IMR-90 (cell line): Measurements from ENCODE around the gene TIMM44.

ENCODE experiments used
- BHLHE40 ChIP-seq: fragments of 150-350 bp; IDR thresholded peaks from 2 replicates; pipeline ENCODE4 v1.6.1; 2016; ENCODE audit warnings: mild to moderate bottlenecking, low read depth, low read length
- CEBPB ChIP-seq: IDR thresholded peaks from 2 replicates; pipeline ENCODE4 v1.6.1; 2012; ENCODE audit warnings: low read depth, low read length, improper control_type of control experiment
- CHD1 ChIP-seq: IDR thresholded peaks from 2 replicates; pipeline ENCODE4 v1.6.1; 2012; ENCODE audit warnings: low read depth, low read length, improper control_type of control experiment
- FOS ChIP-seq: fragments of 150-350 bp; IDR thresholded peaks from 2 replicates; pipeline ENCODE4 v1.6.1; 2016; ENCODE audit warnings: low read depth, low read length
- MXI1 ChIP-seq: IDR thresholded peaks from 2 replicates; pipeline ENCODE4 v1.6.1; 2012; ENCODE audit warnings: low read depth, mild to moderate bottlenecking, low read length, moderate library complexity, borderline replicate concordance
- NFE2L2 ChIP-seq: fragments of 150-350 bp; IDR thresholded peaks from 2 replicates; pipeline ENCODE4 v1.6.1; 2016; ENCODE audit warnings: low read depth, mild to moderate bottlenecking, low read length
- POLR2A ChIP-seq: IDR thresholded peaks from 2 replicates; pipeline ENCODE4 v1.6.1; 2012; ENCODE audit warnings: mild to moderate bottlenecking, low read depth, low read length
- RAD21 ChIP-seq: IDR thresholded peaks from 2 replicates; pipeline ENCODE4 v1.6.1; 2012; ENCODE audit warnings: low read length, improper control_type of control experiment
- RCOR1 ChIP-seq: IDR thresholded peaks from 2 replicates; pipeline ENCODE4 v1.6.1; 2012; ENCODE audit warnings: mild to moderate bottlenecking, low read length, improper control_type of control experiment; ENCODE audit not compliant: insufficient replicate concordance
- RFX5 ChIP-seq: IDR thresholded peaks from 2 replicates; pipeline ENCODE4 v1.8.0; 2012; ENCODE audit warnings: low read depth, mild to moderate bottlenecking, low read length, moderate library complexity
- SMC3 ChIP-seq: fragments of 150-350 bp; IDR thresholded peaks from 2 replicates; pipeline ENCODE4 v1.6.1; 2016; ENCODE audit warnings: low read depth, mild to moderate bottlenecking, antibody characterized with exemption, low read length, moderate library complexity
- TF ChIP-seq, protein P1 (sequence below): conservative IDR thresholded peaks from 2 replicates; pipeline ENCODE4 v1.5.1; 2012; ENCODE audit warnings: mild to moderate bottlenecking, low read depth, low read length, improper control_type of control experiment
- TF ChIP-seq, protein P2 (sequence below): fragments of 150-350 bp; IDR thresholded peaks from 2 replicates; pipeline ENCODE4 v1.6.1; 2017; ENCODE audit warnings: mild to moderate bottlenecking, antibody characterized with exemption, low read length, low read depth
- TF ChIP-seq, protein P3 (sequence below): fragments of 150-350 bp; IDR thresholded peaks from 2 replicates; pipeline ENCODE4 v1.6.1; 2016; ENCODE audit warnings: low read depth, mild to moderate bottlenecking, low read length, moderate library complexity, borderline replicate concordance

DNA sequence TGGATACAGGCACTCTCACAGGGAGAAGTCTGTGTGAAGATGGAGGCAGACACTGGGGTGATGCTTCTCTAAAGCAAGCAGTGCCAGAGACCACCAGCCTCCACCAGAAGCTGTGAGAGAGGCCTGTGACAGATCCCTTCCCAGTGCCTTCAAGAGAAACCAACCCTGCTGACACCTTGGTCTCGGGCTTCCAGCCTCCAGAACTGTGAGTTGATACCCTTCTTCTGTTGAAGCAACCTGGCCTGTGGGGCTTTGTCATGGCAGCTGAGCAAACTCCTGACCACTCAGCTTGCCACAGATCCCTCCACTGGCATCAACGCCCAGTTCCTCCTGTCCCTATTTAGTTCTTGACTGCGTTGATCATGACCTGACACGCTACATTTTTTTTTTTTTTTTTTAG is 33.0 kb upstream of the TIMM44 start:
- TF ChIP-seq, protein P1, sequence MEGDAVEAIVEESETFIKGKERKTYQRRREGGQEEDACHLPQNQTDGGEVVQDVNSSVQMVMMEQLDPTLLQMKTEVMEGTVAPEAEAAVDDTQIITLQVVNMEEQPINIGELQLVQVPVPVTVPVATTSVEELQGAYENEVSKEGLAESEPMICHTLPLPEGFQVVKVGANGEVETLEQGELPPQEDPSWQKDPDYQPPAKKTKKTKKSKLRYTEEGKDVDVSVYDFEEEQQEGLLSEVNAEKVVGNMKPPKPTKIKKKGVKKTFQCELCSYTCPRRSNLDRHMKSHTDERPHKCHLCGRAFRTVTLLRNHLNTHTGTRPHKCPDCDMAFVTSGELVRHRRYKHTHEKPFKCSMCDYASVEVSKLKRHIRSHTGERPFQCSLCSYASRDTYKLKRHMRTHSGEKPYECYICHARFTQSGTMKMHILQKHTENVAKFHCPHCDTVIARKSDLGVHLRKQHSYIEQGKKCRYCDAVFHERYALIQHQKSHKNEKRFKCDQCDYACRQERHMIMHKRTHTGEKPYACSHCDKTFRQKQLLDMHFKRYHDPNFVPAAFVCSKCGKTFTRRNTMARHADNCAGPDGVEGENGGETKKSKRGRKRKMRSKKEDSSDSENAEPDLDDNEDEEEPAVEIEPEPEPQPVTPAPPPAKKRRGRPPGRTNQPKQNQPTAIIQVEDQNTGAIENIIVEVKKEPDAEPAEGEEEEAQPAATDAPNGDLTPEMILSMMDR: no peak
- TF ChIP-seq CHD1 (no peak), RFX5 (no peak), POLR2A (no peak), FOS (no peak), CEBPB (no peak), SMC3 (no peak), BHLHE40 (no peak), RAD21 (no peak), RCOR1 (no peak), MXI1 (no peak), NFE2L2 (no peak)
- TF ChIP-seq, protein P2, sequence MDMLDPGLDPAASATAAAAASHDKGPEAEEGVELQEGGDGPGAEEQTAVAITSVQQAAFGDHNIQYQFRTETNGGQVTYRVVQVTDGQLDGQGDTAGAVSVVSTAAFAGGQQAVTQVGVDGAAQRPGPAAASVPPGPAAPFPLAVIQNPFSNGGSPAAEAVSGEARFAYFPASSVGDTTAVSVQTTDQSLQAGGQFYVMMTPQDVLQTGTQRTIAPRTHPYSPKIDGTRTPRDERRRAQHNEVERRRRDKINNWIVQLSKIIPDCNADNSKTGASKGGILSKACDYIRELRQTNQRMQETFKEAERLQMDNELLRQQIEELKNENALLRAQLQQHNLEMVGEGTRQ: no peak
- TF ChIP-seq, protein P3, sequence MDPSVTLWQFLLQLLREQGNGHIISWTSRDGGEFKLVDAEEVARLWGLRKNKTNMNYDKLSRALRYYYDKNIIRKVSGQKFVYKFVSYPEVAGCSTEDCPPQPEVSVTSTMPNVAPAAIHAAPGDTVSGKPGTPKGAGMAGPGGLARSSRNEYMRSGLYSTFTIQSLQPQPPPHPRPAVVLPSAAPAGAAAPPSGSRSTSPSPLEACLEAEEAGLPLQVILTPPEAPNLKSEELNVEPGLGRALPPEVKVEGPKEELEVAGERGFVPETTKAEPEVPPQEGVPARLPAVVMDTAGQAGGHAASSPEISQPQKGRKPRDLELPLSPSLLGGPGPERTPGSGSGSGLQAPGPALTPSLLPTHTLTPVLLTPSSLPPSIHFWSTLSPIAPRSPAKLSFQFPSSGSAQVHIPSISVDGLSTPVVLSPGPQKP: no peak
